Measurements from ENCODE around the gene LHX3.

- TF ChIP-seq, protein P1, sequence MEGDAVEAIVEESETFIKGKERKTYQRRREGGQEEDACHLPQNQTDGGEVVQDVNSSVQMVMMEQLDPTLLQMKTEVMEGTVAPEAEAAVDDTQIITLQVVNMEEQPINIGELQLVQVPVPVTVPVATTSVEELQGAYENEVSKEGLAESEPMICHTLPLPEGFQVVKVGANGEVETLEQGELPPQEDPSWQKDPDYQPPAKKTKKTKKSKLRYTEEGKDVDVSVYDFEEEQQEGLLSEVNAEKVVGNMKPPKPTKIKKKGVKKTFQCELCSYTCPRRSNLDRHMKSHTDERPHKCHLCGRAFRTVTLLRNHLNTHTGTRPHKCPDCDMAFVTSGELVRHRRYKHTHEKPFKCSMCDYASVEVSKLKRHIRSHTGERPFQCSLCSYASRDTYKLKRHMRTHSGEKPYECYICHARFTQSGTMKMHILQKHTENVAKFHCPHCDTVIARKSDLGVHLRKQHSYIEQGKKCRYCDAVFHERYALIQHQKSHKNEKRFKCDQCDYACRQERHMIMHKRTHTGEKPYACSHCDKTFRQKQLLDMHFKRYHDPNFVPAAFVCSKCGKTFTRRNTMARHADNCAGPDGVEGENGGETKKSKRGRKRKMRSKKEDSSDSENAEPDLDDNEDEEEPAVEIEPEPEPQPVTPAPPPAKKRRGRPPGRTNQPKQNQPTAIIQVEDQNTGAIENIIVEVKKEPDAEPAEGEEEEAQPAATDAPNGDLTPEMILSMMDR (IDR thresholded peaks at IDR 0.05), result no peak
- no peak for TF ChIP-seq POLR2A (IDR thresholded peaks at IDR 0.05)
These were observed 56.2 kb downstream of the LHX3 start for GRCh38 chr9:136148766-136149165.
